Stimulated activated naive B cell treated with anti-CD40 and anti-IgM and Interleukin-4, amounts not matched to agents 10 μg/mL and 1 μg/mL and 100 μg/mL, for 72 hours (primary cell): ENCODE data around the gene ERGIC1.

Experiments
- ATAC-seq, 2 donors: fragments of 150-1000 bp; cut with Tn5 transposase; replicated peaks; 2 replicates each; pipeline ENCODE4 v1.10.0; 2021; ENCODE audit warnings: moderate library complexity in 1 of 2
- DNase-seq: peaks from one replicate; pipeline ENCODE4 v3.0.0; 2021
- H3K27ac Mint-ChIP-seq: one replicate; pipeline ENCODE4 v1.8.0; 2022; ENCODE audit warnings: mild to moderate bottlenecking, mixed read lengths
- H3K27me3 Mint-ChIP-seq, 2 donors: one replicate each; pipeline ENCODE4 v1.8.0; 2022; ENCODE audit warnings: mixed read lengths in 2 of 2
- H3K36me3 Mint-ChIP-seq, 2 donors: one replicate each; pipeline ENCODE4 v1.8.0; 2022; ENCODE audit warnings: mixed read lengths in 2 of 2, mild to moderate bottlenecking in 1 of 2
- H3K4me1 Mint-ChIP-seq, 2 donors: one replicate each; pipeline ENCODE4 v1.8.0; 2022; ENCODE audit warnings: mixed read lengths in 2 of 2, mild to moderate bottlenecking in 1 of 2
- H3K4me3 Mint-ChIP-seq, 2 donors: one replicate each; pipeline ENCODE4 v1.8.0; 2022; ENCODE audit warnings: mild to moderate bottlenecking in 2 of 2, mixed read lengths in 2 of 2, moderate library complexity in 1 of 2
- H3K9me3 Mint-ChIP-seq, 2 donors: one replicate each; pipeline ENCODE4 v1.8.0; 2022; ENCODE audit warnings: mixed read lengths in 2 of 2, mild to moderate bottlenecking in 1 of 2

The ERGIC1 gene

GRCh38 chr5:173001229-173001841 lies 167.3 kb downstream of the ERGIC1 start:
- Mint-ChIP-seq H3K27ac (peak overlapping the region; percentile 72), H3K27me3 (no peaks in the 10 kb centered on the region), H3K4me1 (peaks cover 37 to 56% of the 10 kb centered on the region in 2 donors), H3K36me3 (peaks cover 31 to 43% of the 10 kb centered on the region in 2 donors), H3K9me3 (no peaks in the 10 kb centered on the region), H3K4me3 (peak overlapping the region; percentile 23 to 44)
- ATAC-seq (peak; percentile 48 to 76), DNase-seq (no peak)
